Breast epithelium (tissue), 4 donors: ENCODE data around the gene SLC44A4. TPM values are rescaled to one million over a fixed set of nuclear protein-coding genes. Genes with fewer than 3 reads are reported as not detected.
A peak's percentile ranks its signal among the peaks of the same experiment; 100 is the strongest.

Experiments used
- DNase-seq, 2 donors: peaks; one replicate each; pipeline ENCODE4 v3.0.0-alpha.2; 2019; ENCODE audit warnings: low spot score in 2 of 2
- H3K27ac ChIP-seq, 2 donors: fragments of 200-600 bp; sonication (generic) in 1 of 2; one replicate each; pipeline ENCODE4 v1.5.1; 2016 to 2019; ENCODE audit warnings: mild to moderate bottlenecking in 1 of 2
- H3K27me3 ChIP-seq, 2 donors: fragments of 200-600 bp; sonication (generic) in 1 of 2; one replicate each; pipeline versions ENCODE4 v1.5.1 to v1.6.0; 2017 to 2019; ENCODE audit warnings: control low read depth in 1 of 2, mild to moderate bottlenecking in 1 of 2
- H3K36me3 ChIP-seq: fragments of 200-600 bp; one replicate; pipeline ENCODE4 v1.5.1; 2019
- H3K4me1 ChIP-seq, 2 donors: fragments of 200-600 bp; sonication (generic); one replicate each; pipeline ENCODE4 v1.5.1; 2016 to 2019; ENCODE audit warnings: control low read depth in 1 of 2
- H3K4me3 ChIP-seq, 3 donors: fragments of 200-600 bp; sonication (generic); 1 replicate in 2 of 3; 2 replicates in 1 of 3; pipeline ENCODE4 v1.5.1; 2016 to 2019; ENCODE audit warnings: mild to moderate bottlenecking in 3 of 3, moderate library complexity in 2 of 3
- H3K9me3 ChIP-seq, 2 donors: fragments of 200-600 bp; sonication (generic) in 1 of 2; one replicate each; pipeline ENCODE4 v1.5.1; 2016 to 2019; ENCODE audit warnings: control low read depth in 1 of 2
- POLR2A ChIP-seq: fragments of 450-650 bp; IDR thresholded peaks from one replicate; pipeline ENCODE4 v1.6.1; 2016; ENCODE audit warnings: antibody characterized with exemption, mild to moderate bottlenecking, moderate library complexity
- POLR2AphosphoS5 ChIP-seq, 3 donors: sonication (generic); formaldehyde crosslinking; IDR thresholded peaks; one replicate each; pipeline ENCODE4 v1.6.1; 2017; ENCODE audit warnings: antibody characterized with exemption in 3 of 3
- intact Hi-C: fragments of 100-400 bp; cut with DNase I; formaldehyde crosslinking; loops from one replicate; pipeline ENCODE4 v1.15.1; 2023; ENCODE audit warnings: low total_unique reads
- total RNA-seq, 3 donors: library from RNA; depleted of rRNA; stranded (reverse); fragments of >200 nt; gene quantifications; one replicate each; pipeline ENCODE4 v1.1.0, GENCODE V29; 2016
- TF ChIP-seq, protein P1 (sequence below), 3 donors: fragments of 450-650 bp; IDR thresholded peaks; one replicate each; pipeline ENCODE4 v1.5.1; 2016 to 2017; ENCODE audit warnings: antibody characterized with exemption in 3 of 3, mild to moderate bottlenecking in 3 of 3, moderate library complexity in 3 of 3

Gene SLC44A4
- total RNA-seq, 3 donors from 2014 or later = 0.32 to 35.4 (median 10.5) TPM

- peak; percentile 82 for DNase-seq
- no peaks in the 10 kb centered on the region for H3K36me3 ChIP-seq
- H3K27ac ChIP-seq = peak overlapping the region; percentile 93 to 96
- H3K4me1 ChIP-seq = peaks cover 7 to 19% of the 10 kb centered on the region in 2 donors
- no peaks in the 10 kb centered on the region for H3K9me3 ChIP-seq
- H3K4me3 ChIP-seq = peak overlapping the region; percentile 78 to 94 (median 90)
- TF ChIP-seq, protein P1, sequence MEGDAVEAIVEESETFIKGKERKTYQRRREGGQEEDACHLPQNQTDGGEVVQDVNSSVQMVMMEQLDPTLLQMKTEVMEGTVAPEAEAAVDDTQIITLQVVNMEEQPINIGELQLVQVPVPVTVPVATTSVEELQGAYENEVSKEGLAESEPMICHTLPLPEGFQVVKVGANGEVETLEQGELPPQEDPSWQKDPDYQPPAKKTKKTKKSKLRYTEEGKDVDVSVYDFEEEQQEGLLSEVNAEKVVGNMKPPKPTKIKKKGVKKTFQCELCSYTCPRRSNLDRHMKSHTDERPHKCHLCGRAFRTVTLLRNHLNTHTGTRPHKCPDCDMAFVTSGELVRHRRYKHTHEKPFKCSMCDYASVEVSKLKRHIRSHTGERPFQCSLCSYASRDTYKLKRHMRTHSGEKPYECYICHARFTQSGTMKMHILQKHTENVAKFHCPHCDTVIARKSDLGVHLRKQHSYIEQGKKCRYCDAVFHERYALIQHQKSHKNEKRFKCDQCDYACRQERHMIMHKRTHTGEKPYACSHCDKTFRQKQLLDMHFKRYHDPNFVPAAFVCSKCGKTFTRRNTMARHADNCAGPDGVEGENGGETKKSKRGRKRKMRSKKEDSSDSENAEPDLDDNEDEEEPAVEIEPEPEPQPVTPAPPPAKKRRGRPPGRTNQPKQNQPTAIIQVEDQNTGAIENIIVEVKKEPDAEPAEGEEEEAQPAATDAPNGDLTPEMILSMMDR (IDR thresholded peaks at IDR 0.05) = peak in 1 of 3 donors; percentile 18
- TF ChIP-seq POLR2A (peak; percentile 61), POLR2AphosphoS5 (IDR thresholded peaks at IDR 0.05) (peak; percentile 60 to 78 (median 74))
- no peaks in the 10 kb centered on the region for H3K27me3 ChIP-seq
- intact Hi-C loops = loop anchor here (5.0 to 10.0 kb wide), 3 partner anchors 107 to 180 kb away; partner anchors contain the start of genes APOM, BAG6, DDAH2 and LY6G5C
Observed at GRCh38 chr6:31834367-31835250, 44.2 kb downstream of the SLC44A4 start.

DNA sequence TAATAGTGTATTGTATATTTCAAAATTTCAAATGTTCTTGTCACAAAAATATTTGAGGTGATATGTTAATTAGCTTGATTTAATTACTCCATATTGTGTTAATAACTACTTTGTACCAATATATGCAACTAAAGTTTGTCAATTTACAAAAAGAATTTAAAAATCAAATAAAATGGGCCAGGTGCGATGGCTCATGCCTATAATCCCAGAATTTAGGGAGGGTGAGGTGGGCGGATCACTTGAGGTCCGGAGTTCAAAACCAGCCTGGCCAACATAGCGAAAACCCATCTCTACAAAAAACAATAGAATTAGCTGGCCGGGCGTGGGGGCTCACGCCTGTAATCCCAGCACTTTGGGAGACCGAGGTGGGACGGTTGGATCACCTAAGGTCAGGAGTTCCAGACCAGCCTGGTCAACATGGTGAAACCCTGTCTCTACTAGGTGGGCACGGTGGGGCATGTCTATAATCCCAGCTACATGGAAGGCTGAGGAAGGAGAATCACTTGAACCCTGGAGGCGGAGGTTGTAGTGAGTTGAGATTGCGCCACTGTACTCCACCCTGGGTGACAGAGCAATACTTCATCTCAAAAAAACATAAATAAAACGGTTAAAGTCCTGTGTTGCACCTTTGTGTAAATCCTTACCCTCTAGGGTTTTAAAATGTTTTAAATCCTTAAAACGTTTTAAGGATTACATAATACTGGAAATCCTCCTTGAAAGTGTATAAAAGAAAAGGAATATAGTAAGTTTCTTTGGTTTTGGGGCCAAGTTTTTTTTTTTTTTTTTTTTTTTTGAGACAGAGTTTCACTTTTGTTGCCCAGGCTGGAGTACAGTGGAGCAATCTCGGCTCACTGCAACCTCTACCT lies 47.2 kb downstream of the SLC44A4 start:
- peak overlapping the region; percentile 52 to 87 (median 66) for H3K4me3 ChIP-seq
- no peaks in the 10 kb centered on the region for H3K27me3 ChIP-seq
- peaks cover 7% of the 10 kb centered on the region in 2 donors for H3K4me1 ChIP-seq
- no peaks in the 10 kb centered on the region for H3K36me3 ChIP-seq
- peak overlapping the region; percentile 80 to 88 for H3K27ac ChIP-seq
- no peak for DNase-seq
- intact Hi-C loops = loop anchor here (5.0 to 10.0 kb wide), 2 partner anchors 104 to 177 kb away; partner anchors contain the start of genes APOM, BAG6 and DDAH2
- H3K9me3 ChIP-seq = no peaks in the 10 kb centered on the region
- TF ChIP-seq, protein P1 (IDR thresholded peaks at IDR 0.05) = no peak
- TF ChIP-seq POLR2AphosphoS5 (IDR thresholded peaks at IDR 0.05) (peak in 1 of 3 donors; percentile 37), POLR2A (no peak)

GRCh38 chr6:31830886-31831335 lies 47.9 kb downstream of the SLC44A4 start:
- Histone ChIP-seq H3K4me1 (peaks cover under 1 to 7% of the 10 kb centered on the region in 2 donors), H3K36me3 (no peaks in the 10 kb centered on the region), H3K9me3 (no peaks in the 10 kb centered on the region), H3K27me3 (no peaks in the 10 kb centered on the region), H3K4me3 (peak overlapping the region; percentile 52 to 87 (median 66)), H3K27ac (peak overlapping the region; percentile 80 to 88)
- no peak for TF ChIP-seq POLR2AphosphoS5 (IDR thresholded peaks at IDR 0.05)
- intact Hi-C loops = loop anchor here (5.0 to 10.0 kb wide), 2 partner anchors 104 to 176 kb away; partner anchors contain the start of genes APOM, BAG6 and DDAH2
- no peak for DNase-seq

DNA sequence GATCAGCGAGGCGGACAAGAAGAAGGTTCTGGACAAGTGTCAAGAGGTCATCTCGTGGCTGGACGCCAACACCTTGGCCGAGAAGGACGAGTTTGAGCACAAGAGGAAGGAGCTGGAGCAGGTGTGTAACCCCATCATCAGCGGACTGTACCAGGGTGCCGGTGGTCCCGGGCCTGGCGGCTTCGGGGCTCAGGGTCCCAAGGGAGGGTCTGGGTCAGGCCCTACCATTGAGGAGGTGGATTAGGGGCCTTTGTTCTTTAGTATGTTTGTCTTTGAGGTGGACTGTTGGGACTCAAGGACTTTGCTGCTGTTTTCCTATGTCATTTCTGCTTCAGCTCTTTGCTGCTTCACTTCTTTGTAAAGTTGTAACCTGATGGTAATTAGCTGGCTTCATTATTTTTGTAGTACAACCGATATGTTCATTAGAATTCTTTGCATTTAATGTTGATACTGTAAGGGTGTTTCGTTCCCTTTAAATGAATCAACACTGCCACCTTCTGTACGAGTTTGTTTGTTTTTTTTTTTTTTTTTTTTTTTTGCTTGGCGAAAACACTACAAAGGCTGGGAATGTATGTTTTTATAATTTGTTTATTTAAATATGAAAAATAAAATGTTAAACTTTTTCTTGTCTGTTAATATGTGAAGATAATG lies 49.0 kb downstream of the SLC44A4 start:
- Histone ChIP-seq H3K4me1 (peaks cover 1 to 7% of the 10 kb centered on the region in 2 donors), H3K9me3 (no peaks in the 10 kb centered on the region), H3K36me3 (no peaks in the 10 kb centered on the region), H3K27me3 (no peaks in the 10 kb centered on the region), H3K27ac (peak overlapping the region; percentile 80 to 88), H3K4me3 (peak overlapping the region; percentile 52 to 87 (median 66))
- TF ChIP-seq, protein P1 (IDR thresholded peaks at IDR 0.05) = peak in 2 of 3 donors; percentile 36 to 62
- peak in 1 of 3 donors; percentile 24 for TF ChIP-seq POLR2AphosphoS5 (IDR thresholded peaks at IDR 0.05)
- no peak for TF ChIP-seq POLR2A
- intact Hi-C loops = loop anchor here (5.0 to 10.0 kb wide), 2 partner anchors 102 to 175 kb away; partner anchors contain the start of genes APOM, BAG6 and DDAH2
- DNase-seq = no peak
